Spleen (tissue), 11 donors: ENCODE measurements around the gene PXYLP1. TPM values are rescaled to one million over a fixed set of nuclear protein-coding genes. Genes with fewer than 3 reads are reported as not detected.

ENCODE experiments used
- DNase-seq: peaks from one replicate; pipeline ENCODE4 v3.0.0-alpha.2; 2020
- H3K27ac ChIP-seq, 8 donors: fragments of 200-600 bp; sonication (generic) in 7 of 8; 1 replicate in 4 of 8; 2 replicates in 4 of 8; pipeline versions ENCODE4 v1.5.0 to v1.8.0; 2016 to 2021; ENCODE audit warnings: inconsistent platforms in 4 of 8, mild to moderate bottlenecking in 4 of 8, moderate library complexity in 1 of 8
- H3K27me3 ChIP-seq, 7 donors: fragments of 200-600 bp; sonication (generic) in 6 of 7; replicated peaks in 1 of 7; 1 replicate in 4 of 7; 2 replicates in 3 of 7; pipeline versions ENCODE4 v1.5.0 to v1.8.0; 2016 to 2021; ENCODE audit warnings: inconsistent platforms in 3 of 7, mild to moderate bottlenecking in 1 of 7
- H3K36me3 ChIP-seq, 6 donors: fragments of 200-600 bp; sonication (generic) in 5 of 6; 1 replicate in 4 of 6; 2 replicates in 2 of 6; pipeline versions ENCODE4 v1.5.0 to v1.8.0; 2016 to 2021; ENCODE audit warnings: inconsistent platforms in 2 of 6
- H3K4me1 ChIP-seq, 6 donors: fragments of 200-600 bp; sonication (generic) in 5 of 6; 1 replicate in 3 of 6; 2 replicates in 3 of 6; pipeline versions ENCODE4 v1.5.0 to v1.8.0; 2016 to 2021; ENCODE audit warnings: inconsistent platforms in 3 of 6
- H3K4me3 ChIP-seq, 8 donors: fragments of 200-600 bp; sonication (generic) in 7 of 8; 1 replicate in 4 of 8; 2 replicates in 4 of 8; pipeline versions ENCODE4 v1.5.0 to v1.8.0; 2016 to 2021; ENCODE audit warnings: inconsistent platforms in 4 of 8, mild to moderate bottlenecking in 4 of 8, moderate library complexity in 2 of 8
- H3K9me3 ChIP-seq, 8 donors: fragments of 200-600 bp; sonication (generic) in 7 of 8; 1 replicate in 4 of 8; 2 replicates in 4 of 8; pipeline versions ENCODE4 v1.5.0 to v1.8.0; 2016 to 2021; ENCODE audit warnings: inconsistent platforms in 4 of 8
- POLR2A ChIP-seq, 3 donors: fragments of 450-650 bp; IDR thresholded peaks; one replicate each; pipeline ENCODE4 v1.5.1; 2017; ENCODE audit warnings: antibody characterized with exemption in 3 of 3, mild to moderate bottlenecking in 1 of 3
- POLR2AphosphoS5 ChIP-seq, 3 donors: sonication (generic); formaldehyde crosslinking; IDR thresholded peaks; one replicate each; pipeline ENCODE4 v1.5.1; 2017; ENCODE audit warnings: antibody characterized with exemption in 3 of 3
- WGBS, 5 donors: extraction: QIAGEN DNeasy Blood & Tissue Kit in 3 of 5; methylation state at CpG; one replicate each; pipeline versions ENCODE4 v1.1.5 to v1.1.7; 2013 to 2018; 5-methylcytosine and 5-hydroxymethylcytosine counted together
- intact Hi-C: fragments of 100-400 bp; cut with DNase I; formaldehyde crosslinking; loops from one replicate; pipeline ENCODE4 v1.15.0; 2023; ENCODE audit warnings: low total_unique reads
- polyA plus RNA-seq, 3 donors: library from polyadenylated mRNA; stranded (reverse); fragments of 200-250 nt; gene quantifications; one replicate each; pipeline ENCODE4 v1.2.1, GENCODE V29; 2013
- total RNA-seq, 7 donors: library from RNA; depleted of rRNA in 3 of 7; stranded (reverse); fragments of >200 nt in 3 of 7; fragmentation: NEBNext Ultra II Directional in 4 of 7; extraction: Animal tissue kit (Norgen Biotek cat#: 25700) in 4 of 7; gene quantifications; one replicate each; pipeline versions ENCODE4 v1.1.0 to v1.2.1, GENCODE V29; 2016 to 2021
- TF ChIP-seq, protein P1 (sequence below), 11 experiments: fragments of 200-600 bp in 7 of 11; fragments of 450-650 bp in 4 of 11; sonication (generic) in 4 of 11; IDR thresholded peaks in 8 of 11; conservative IDR thresholded peaks in 3 of 11; 1 replicate in 7 of 11; 2 replicates in 4 of 11; pipeline versions ENCODE4 v1.4.0 to v1.8.0; 2016 to 2021; ENCODE audit warnings: antibody characterized with exemption in 11 of 11, inconsistent platforms in 4 of 11, mild to moderate bottlenecking in 1 of 11
- donor health status: healthy with polysubstance abuse.
- donor health status: DM: no; HTN: no; CAD: no; lungs with moderate emphysema.
- donor health status: DM: no; HTN: no; CAD: no.
- donor health status: Bipolar disorder and iron deficiency.
- donor health status: healthy.
- donor health status: DM: no; HTN: no; CAD: no.
- donor health status: DM: yes; HTN: yes; CAD: no.

Gene PXYLP1
- total and polyA plus RNA-seq, 10 donors, result 2.9 to 15.6 (median 7.4) TPM

DNA sequence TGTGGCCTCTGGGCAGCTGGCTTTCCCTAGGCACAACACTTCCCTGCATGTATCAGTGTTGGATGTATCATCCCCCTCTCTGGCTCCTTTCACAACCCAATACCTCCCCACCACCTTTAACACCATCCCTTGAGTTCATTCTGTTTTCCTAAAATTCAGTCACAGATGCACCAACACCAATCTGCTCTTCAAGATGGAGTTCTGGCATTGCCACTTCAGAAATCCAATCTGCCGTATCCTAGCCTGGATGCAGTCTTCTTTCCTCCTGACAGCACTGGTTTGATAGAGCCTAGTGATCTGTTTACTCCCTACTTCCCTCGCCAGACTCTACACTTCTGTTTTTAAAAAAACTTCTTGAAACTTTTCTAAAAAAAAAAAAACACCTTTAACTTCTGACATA is 21.7 kb downstream of the PXYLP1 start:
- Histone ChIP-seq H3K4me3 (no peak overlapping the region), H3K9me3 (no peaks in the 10 kb centered on the region), H3K36me3 (no peaks in the 10 kb centered on the region), H3K27me3 (no peaks in the 10 kb centered on the region), H3K27ac (no peak overlapping the region), H3K4me1 (no peaks in the 10 kb centered on the region)
- WGBS, 5 donors, result 75 to 88% (median 85%) methylated on average over 2 of the region's 2 CpGs
- no peak for DNase-seq
- intact Hi-C loops, result no loop called here
- TF ChIP-seq POLR2A (IDR thresholded peaks at IDR 0.05) (no peak), POLR2AphosphoS5 (IDR thresholded peaks at IDR 0.05) (no peak)
- TF ChIP-seq, protein P1, sequence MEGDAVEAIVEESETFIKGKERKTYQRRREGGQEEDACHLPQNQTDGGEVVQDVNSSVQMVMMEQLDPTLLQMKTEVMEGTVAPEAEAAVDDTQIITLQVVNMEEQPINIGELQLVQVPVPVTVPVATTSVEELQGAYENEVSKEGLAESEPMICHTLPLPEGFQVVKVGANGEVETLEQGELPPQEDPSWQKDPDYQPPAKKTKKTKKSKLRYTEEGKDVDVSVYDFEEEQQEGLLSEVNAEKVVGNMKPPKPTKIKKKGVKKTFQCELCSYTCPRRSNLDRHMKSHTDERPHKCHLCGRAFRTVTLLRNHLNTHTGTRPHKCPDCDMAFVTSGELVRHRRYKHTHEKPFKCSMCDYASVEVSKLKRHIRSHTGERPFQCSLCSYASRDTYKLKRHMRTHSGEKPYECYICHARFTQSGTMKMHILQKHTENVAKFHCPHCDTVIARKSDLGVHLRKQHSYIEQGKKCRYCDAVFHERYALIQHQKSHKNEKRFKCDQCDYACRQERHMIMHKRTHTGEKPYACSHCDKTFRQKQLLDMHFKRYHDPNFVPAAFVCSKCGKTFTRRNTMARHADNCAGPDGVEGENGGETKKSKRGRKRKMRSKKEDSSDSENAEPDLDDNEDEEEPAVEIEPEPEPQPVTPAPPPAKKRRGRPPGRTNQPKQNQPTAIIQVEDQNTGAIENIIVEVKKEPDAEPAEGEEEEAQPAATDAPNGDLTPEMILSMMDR (IDR thresholded peaks at IDR 0.05 in 8 of 11, conservative IDR thresholded peaks at IDR 0.05 in 3 of 11), result no peak

GRCh38 chr3:141253811-141254210 is 22.2 kb downstream of the PXYLP1 start:
- intact Hi-C loops, result no loop called here
- H3K4me1 ChIP-seq, result no peaks in the 10 kb centered on the region
- no peak overlapping the region for H3K27ac ChIP-seq
- H3K9me3 ChIP-seq, result no peaks in the 10 kb centered on the region
- no peaks in the 10 kb centered on the region for H3K36me3 ChIP-seq
- no peak overlapping the region for H3K4me3 ChIP-seq
- DNase-seq, result no peak
- 94 to 97% (median 96%) methylated on average over 11 of the region's 11 CpGs for WGBS, 5 donors
- H3K27me3 ChIP-seq, result no peaks in the 10 kb centered on the region
- TF ChIP-seq POLR2A (IDR thresholded peaks at IDR 0.05) (no peak), POLR2AphosphoS5 (IDR thresholded peaks at IDR 0.05) (no peak)
- TF ChIP-seq, protein P1 (IDR thresholded peaks at IDR 0.05 in 8 of 11, conservative IDR thresholded peaks at IDR 0.05 in 3 of 11), result no peak

- H3K9me3 ChIP-seq, result no peaks in the 10 kb centered on the region
- no peak overlapping the region for H3K27ac ChIP-seq
- H3K4me3 ChIP-seq, result no peak overlapping the region
- WGBS, 5 donors, result 76 to 90% (median 84%) methylated on average over 3 to 5 of the region's 5 CpGs
- no peak for DNase-seq
- H3K4me1 ChIP-seq, result no peaks in the 10 kb centered on the region
- no peak for TF ChIP-seq POLR2A (IDR thresholded peaks at IDR 0.05)
- H3K36me3 ChIP-seq, result peaks cover 0 to 4% (median 0%) of the 10 kb centered on the region in 6 donors
- intact Hi-C loops, result no loop called here
- H3K27me3 ChIP-seq, result no peaks in the 10 kb centered on the region
Measured at GRCh38 chr3:141255137-141255845, 23.7 kb downstream of the PXYLP1 start.

- TF ChIP-seq, protein P1 (IDR thresholded peaks at IDR 0.05 in 8 of 11, conservative IDR thresholded peaks at IDR 0.05 in 3 of 11), result peak in 4 of 11 experiments; percentile 24 to 40 (median 32)
- no peak for TF ChIP-seq POLR2AphosphoS5 (IDR thresholded peaks at IDR 0.05)
Measured at GRCh38 chr3:141255846-141256261, 24.2 kb downstream of the PXYLP1 start.

More at GRCh38 chr3:141255846-141256261, 24.2 kb downstream of the PXYLP1 start:
- Histone ChIP-seq H3K9me3 (no peaks in the 10 kb centered on the region), H3K27me3 (no peaks in the 10 kb centered on the region), H3K4me3 (no peak overlapping the region), H3K4me1 (no peaks in the 10 kb centered on the region), H3K36me3 (peaks cover 0 to 9% (median 0%) of the 10 kb centered on the region in 6 donors), H3K27ac (no peak overlapping the region)
- WGBS, 5 donors, result 76 to 93% (median 78%) methylated on average over 6 of the region's 6 CpGs
- no peak for DNase-seq
- intact Hi-C loops, result no loop called here
